Measurements from ENCODE around the gene NUTM2A.
"Not testable (repeated sequence)": the region's sequence is repeated elsewhere in the genome, so short reads cannot be mapped to it uniquely, and the experiment has no call there.

DNA sequence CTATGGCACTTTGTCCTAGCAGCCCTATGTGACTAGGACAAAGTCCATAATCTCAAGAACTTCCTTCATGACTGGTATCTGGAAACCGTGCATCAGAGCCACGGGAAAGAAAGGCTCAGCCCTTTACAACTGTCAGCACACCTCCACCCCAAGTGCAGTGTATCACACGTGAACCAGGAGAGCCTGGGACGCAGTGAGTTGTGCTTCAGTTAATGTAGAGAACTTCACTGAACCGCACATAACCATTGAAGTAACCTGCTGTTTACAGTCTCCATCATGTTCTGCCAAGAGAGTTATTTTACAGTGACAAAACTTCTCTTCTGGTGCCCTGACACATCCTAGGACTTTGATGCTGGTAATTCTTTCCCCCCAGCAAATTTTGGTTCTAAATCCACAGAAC lies 12.0 kb downstream of the NUTM2A start:
- TF ChIP-seq, protein P1, sequence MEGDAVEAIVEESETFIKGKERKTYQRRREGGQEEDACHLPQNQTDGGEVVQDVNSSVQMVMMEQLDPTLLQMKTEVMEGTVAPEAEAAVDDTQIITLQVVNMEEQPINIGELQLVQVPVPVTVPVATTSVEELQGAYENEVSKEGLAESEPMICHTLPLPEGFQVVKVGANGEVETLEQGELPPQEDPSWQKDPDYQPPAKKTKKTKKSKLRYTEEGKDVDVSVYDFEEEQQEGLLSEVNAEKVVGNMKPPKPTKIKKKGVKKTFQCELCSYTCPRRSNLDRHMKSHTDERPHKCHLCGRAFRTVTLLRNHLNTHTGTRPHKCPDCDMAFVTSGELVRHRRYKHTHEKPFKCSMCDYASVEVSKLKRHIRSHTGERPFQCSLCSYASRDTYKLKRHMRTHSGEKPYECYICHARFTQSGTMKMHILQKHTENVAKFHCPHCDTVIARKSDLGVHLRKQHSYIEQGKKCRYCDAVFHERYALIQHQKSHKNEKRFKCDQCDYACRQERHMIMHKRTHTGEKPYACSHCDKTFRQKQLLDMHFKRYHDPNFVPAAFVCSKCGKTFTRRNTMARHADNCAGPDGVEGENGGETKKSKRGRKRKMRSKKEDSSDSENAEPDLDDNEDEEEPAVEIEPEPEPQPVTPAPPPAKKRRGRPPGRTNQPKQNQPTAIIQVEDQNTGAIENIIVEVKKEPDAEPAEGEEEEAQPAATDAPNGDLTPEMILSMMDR (IDR thresholded peaks at IDR 0.05): not testable (repeated sequence)
- TF ChIP-seq POLR2A (IDR thresholded peaks at IDR 0.05): not testable (repeated sequence)

Data from right lobe of liver (tissue), 4 donors.